Measurements from ENCODE around the gene ITIH3. TPM values are rescaled to one million over a fixed set of nuclear protein-coding genes. Genes with fewer than 3 reads are reported as not detected.

ITIH3 gene
- total RNA-seq, 1 experiment from 2014 or later = not detected

GRCh38 chr3:52773361-52774065, 21.1 kb upstream of the ITIH3 start:
- no peaks in the 10 kb centered on the region for H3K9me3 Mint-ChIP-seq
- no peak overlapping the region for H4K8ac ChIP-seq (replicated peaks; ENCODE audit: insufficient read length, low read depth, low read length)
- H2BK15ac ChIP-seq (ENCODE audit: low read depth, low read length) = no peak overlapping the region
- H2BK120ac ChIP-seq (ENCODE audit: low read depth, low read length, poor library complexity, severe bottlenecking) = no peak overlapping the region
- H2BK20ac ChIP-seq (ENCODE audit: low read depth, low read length, poor library complexity, severe bottlenecking) = no peak overlapping the region
- H3K4me3 Mint-ChIP-seq = no peak overlapping the region
- H4K20me1 ChIP-seq (ENCODE audit: control insufficient read depth, insufficient read depth, insufficient read length) = no peaks in the 10 kb centered on the region
- no peak overlapping the region for H2AK5ac ChIP-seq (ENCODE audit: insufficient read length, low read length)
- no peak overlapping the region for H3T11ph ChIP-seq (ENCODE audit: low read length)
- no peaks in the 10 kb centered on the region for H3K9me3 ChIP-seq (ENCODE audit: control insufficient read depth, low read depth, low read length)
- no peak overlapping the region for H3K27ac ChIP-seq (ENCODE audit: insufficient read length, low read depth, low read length)
- H3K36me3 Mint-ChIP-seq (ENCODE audit: insufficient read depth in 1 of 3, low read depth in 3 of 3) = peaks cover 0 to 3% (median 0%) of the 10 kb centered on the region in 3 experiments; a peak in 2 of 7 replicates
- no peak overlapping the region for H3K9ac ChIP-seq (ENCODE audit: extremely low read depth, insufficient read length, low read length)
- H4K91ac ChIP-seq (ENCODE audit: insufficient read length, low read depth, low read length) = no peak overlapping the region
- H3K4me1 ChIP-seq (ENCODE audit: insufficient read depth, low read length) = no peaks in the 10 kb centered on the region
- no peaks in the 10 kb centered on the region for H3K79me1 ChIP-seq (ENCODE audit: insufficient read depth, low read depth, low read length, poor library complexity, severe bottlenecking)
- peaks cover 9 to 16% of the 10 kb centered on the region in 2 experiments for H3K4me1 Mint-ChIP-seq
- no peak overlapping the region for H3K56ac ChIP-seq (ENCODE audit: insufficient read length, low read depth, low read length)
- H2BK12ac ChIP-seq (ENCODE audit: insufficient read length, low read depth, low read length) = no peak overlapping the region
- H3K79me2 ChIP-seq (ENCODE audit: insufficient read depth, low read length) = no peaks in the 10 kb centered on the region; the same call in 1 of the 2 replicates
- H3K14ac ChIP-seq (ENCODE audit: insufficient read depth, low read length) = no peak overlapping the region
- H3K27me3 ChIP-seq (ENCODE audit: insufficient read depth, low read length) = no peaks in the 10 kb centered on the region
- no CpG with 5 or more reads among the region's 13 CpGs for WGBS (ENCODE audit: extremely low coverage, insufficient read length, low lambda C conversion rate)
- H3K27me3 Mint-ChIP-seq (ENCODE audit: low read depth) = peaks cover 9% of the 10 kb centered on the region
- no peak overlapping the region for H4K5ac ChIP-seq (ENCODE audit: insufficient read length, low read depth, low read length)
- no peak overlapping the region for H3K23ac ChIP-seq (ENCODE audit: insufficient read length, low read depth, low read length)
- no peak for DNase-seq
- H2AFZ ChIP-seq (ENCODE audit: low read length) = no peak overlapping the region
- H3K23me2 ChIP-seq (ENCODE audit: insufficient read length, low read depth, low read length, poor library complexity, severe bottlenecking) = peaks cover 6% of the 10 kb centered on the region
- H2BK5ac ChIP-seq (ENCODE audit: insufficient read length, low read length) = no peak overlapping the region
- no peak for TF ChIP-seq CTCF (conservative IDR thresholded peaks at IDR 0.05)
- no peak overlapping the region for H3K18ac ChIP-seq (ENCODE audit: insufficient read length, low read depth, low read length)
- no peak overlapping the region for H3K4me2 ChIP-seq (ENCODE audit: insufficient read depth, insufficient read length, low read length)
- no peak overlapping the region for H3K27ac Mint-ChIP-seq
- no peak overlapping the region for H3K4ac ChIP-seq (ENCODE audit: low read depth, low read length)

Data from H9 (cell line).